ENCODE results near the gene LMAN1.

Gene LMAN1

DNA sequence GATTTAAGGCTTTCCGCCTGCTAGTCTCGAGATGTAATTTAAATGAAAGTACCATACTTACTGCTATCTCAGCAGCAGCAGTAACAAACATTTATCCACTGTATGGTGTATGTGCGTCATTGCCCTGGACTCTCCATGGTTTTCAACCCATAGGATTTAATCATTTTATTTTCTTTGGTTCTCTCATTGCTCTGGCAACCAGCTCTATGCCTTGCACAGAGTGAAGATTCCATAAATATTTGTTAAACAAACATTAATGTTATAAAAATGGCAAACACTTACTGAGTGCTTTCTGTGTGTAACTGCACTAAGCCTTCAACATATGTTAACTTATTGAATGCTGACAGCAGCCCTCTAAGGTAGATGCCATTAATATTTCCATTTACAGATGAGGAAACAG, 1.3 kb upstream of the LMAN1 start:
- no peak for DNase-seq (ENCODE audit: low read depth)

DNA sequence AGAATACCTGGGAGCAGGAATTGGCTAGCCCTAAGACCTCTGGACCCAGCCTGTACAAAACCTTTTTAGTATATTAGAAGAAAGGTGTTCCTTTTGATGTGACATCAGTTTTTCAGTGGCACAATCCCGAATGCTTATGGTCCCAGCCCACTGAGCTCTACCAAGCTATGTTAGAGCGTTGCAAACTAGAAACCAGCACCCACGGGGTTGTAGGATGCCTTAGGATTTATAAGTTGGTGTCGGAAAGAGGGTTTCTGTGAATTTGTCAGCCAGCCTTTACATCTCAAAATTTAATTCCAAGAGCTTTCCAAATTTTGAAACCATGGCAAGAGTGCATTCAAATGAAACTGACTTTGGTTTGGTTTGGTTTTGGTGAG, 499 bp upstream of the LMAN1 start:
- no peak for DNase-seq (ENCODE audit: low read depth)

DNA sequence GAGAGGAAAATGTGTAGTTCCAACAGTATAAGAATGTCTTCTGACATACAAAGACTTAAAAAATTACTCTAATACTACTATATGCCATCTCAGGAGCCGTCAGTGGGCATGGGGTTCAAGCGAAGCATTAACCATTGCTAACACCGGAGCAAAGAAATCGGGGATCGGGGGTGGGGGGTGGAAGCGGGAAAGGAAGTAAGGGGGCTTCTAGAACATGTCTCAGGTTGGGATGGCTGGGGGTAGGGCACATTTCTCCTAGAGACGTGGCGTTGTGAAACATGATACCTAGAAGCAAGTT, 702 bp downstream of the LMAN1 start:
- no peak for DNase-seq (ENCODE audit: low read depth)

DNA sequence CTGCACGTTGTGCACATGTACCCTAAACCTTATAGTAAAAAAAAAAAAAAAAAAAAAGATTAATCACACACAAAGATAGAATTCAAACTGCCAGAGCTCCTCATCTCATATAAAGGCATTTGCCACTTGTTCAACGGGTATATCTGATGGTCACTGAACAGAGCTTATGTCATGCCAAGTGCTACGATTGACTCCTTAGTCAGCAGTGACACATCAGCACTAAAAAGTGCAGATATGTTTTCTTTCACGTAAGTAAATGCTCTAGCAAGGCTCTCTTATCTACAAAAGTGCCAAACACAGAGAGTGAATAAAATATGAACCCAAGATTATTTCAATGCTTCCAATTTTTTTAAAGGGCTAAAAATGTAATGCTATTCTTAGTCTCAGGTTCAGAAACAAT, 1.1 kb downstream of the LMAN1 start:
- DNase-seq (ENCODE audit: low read depth), result peak; percentile 36

DNA sequence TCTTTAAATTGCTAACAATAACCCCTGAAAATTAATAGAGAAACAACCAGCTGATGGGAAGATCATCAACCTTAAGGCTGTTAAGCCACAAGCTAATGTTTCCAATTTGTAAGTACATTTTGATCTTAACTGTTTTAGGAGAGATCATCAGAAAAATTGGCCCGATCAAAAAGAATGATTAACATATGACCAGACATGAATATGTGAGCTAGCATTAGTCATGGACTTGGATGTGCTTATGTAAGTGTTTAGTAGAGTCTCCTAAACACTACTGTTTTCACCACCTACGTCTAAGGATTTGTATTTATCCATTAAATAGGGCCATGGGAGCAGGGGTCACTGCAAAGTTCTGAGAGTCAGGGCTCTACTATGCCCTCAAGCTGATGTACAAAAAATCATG, 4.3 kb downstream of the LMAN1 start:
- no peak for DNase-seq (ENCODE audit: low read depth)

DNA sequence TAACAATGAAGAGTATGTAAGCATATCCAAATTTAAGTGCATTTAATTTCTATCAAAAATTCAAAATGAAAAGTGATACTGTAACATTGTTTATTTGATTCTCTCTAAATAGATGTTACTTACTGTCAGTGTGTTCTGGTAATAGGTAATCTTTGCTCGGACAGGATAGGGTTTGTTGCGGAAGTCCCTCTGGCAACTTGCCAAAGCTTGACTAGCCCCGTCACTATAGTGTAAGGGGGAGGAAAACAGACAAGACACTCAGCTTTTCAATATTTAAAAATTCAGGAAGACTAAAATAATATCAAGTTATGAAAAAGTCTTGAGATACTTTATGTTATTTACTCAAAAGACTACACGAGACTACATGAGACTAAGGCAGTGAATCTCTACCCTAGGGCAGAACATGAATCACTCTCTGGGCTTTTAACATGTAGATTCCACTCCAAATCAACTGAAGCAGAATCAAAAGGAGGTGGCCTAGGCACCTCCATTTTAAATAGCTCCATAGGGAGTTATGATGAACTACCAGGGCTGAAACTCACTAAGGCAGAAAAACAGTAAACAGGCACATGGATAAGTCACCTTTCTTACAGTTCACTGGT, 5.9 kb downstream of the LMAN1 start:
- DNase-seq (ENCODE audit: low read depth), result no peak

DNA sequence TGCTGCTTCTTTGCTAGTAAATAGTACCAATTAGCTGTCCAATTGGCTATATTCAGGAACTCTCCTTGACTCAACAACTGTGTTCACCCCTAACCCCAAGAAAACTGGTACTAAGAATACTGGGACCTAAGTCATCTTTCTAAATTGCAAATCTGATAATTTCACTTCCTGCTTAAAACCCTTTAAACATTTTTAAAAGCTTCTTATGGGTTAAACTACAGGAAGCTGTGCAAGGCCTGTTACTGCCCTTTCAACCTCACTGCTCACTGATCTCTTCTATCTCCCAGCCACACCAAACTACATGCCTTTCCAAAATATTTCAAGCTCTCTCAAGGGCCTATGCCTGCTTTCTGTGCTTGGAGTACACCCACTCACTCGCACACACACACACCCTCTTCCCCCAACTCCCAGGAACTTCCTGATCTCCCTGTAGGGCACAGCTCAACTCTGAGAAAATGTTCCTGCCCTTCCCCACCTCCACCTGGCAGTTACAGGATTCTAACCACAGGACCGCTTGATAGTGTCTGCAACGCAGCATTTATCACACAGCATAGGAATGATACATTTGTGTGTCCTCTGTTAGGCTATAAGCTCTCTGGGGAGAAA, 6.7 kb downstream of the LMAN1 start:
- DNase-seq (ENCODE audit: low read depth), result no peak

DNA sequence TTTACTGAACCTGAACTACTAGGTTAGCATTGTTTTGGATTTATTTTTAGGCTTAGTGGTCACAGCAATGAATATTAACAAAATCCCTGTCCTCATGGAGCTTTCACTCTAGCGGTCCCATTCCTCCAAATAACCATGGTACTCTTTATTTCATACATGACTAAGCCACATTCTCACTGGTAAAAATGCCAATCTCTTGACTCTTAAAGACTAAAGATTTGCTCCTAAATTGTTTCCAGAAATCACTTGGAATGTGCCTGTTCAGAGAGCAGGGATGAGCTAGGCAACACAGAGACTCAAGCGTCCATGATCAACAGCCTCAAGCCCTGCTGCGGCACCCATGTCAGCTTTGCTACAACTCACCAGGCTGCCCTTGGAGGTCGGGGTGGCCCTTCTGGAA, 13.5 kb downstream of the LMAN1 start:
- DNase-seq (ENCODE audit: low read depth), result no peak

DNA sequence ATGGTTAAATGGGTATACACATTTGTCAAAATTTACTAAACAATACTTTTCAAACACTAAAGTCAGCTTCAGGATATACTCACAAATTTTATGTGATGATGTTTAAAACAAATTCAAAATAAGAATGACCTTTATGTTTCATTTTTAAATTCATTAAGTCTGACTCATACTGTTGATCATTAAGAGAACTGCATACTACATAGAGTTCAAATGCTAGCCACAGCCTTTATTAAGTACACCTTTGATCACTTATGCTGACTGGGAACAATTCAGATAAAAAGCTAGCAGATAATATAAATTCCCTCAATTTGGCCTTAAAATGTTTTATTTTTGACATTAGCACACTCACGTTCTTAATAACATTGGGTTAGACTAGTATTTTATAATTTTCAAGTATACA, 14.1 kb downstream of the LMAN1 start:
- no peak for DNase-seq (ENCODE audit: low read depth)

DNA sequence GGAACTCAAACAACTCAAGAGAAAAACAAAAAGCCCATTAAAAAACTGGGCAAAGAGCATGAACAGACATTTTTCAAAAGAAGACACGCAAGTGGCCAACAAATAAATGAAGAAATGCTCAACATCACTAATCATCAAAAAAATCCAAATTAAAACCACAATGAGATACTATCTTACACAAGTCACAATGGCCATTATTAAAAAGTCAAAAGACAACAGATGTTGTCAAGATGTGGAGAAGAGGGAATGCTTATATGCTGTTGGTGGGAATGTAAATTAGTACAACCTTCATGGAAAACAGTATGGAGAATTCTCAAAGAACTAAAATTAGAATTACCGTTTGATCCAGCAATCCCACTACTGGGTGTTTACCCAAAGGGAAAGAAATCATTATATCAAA, 15.1 kb downstream of the LMAN1 start:
- no peak for DNase-seq (ENCODE audit: low read depth)

DNA sequence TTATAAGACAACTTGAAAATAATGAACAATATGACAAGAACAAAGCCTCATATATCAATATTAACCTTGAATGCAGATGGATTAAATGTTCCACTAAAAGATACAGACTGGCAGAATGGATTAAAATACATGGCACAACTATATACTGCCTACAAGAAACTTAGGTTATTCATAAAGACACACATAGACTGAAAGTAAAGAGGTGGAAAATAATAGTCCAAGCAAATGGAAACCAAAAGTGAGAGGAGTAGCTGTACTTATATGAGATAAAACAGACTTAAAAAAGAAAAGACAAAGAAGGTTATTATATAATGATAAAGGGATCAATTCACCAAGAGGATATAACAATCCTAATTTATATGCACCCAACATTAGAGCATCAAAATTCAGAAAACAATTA, 18.2 kb downstream of the LMAN1 start:
- DNase-seq (ENCODE audit: low read depth), result no peak

DNA sequence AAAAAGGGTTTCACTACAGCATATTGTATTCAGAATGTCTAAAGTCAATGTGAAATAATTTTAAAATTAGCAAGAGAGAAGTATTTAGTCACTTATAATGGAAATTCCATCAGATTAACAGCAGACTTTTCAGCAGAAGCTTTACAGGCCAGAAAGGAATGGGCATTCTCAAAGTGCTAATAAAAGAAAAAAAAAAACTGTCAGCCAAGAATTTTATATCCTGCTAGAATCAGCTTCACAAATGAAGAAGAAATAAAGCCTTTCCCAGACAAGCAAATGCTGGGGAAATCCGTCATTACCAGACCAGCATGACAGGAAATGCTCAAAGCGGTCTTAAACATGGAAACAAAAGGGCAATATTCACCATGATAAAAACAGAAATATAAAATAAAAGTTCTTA, 18.8 kb downstream of the LMAN1 start:
- no peak for DNase-seq (ENCODE audit: low read depth)

DNA sequence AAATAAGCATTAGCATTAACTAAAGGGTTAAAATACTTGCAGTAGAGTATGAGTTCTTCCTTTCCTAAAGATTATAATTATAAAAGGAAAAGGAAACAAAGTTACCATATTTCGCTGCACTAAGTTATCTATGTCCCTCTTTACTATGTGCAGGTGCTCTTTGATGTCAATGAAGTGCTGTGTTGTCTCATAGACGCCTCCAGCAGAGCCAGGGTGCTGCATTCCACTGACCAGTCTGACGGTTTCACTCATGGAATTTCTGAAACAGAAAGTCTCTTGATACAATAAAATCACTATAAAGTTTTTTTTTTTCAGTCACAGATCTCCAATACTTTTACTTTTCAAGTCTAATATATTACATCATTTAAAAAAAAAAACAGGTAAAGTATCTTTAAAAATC, 26.1 kb downstream of the LMAN1 start:
- no peak for DNase-seq (ENCODE audit: low read depth)

DNA sequence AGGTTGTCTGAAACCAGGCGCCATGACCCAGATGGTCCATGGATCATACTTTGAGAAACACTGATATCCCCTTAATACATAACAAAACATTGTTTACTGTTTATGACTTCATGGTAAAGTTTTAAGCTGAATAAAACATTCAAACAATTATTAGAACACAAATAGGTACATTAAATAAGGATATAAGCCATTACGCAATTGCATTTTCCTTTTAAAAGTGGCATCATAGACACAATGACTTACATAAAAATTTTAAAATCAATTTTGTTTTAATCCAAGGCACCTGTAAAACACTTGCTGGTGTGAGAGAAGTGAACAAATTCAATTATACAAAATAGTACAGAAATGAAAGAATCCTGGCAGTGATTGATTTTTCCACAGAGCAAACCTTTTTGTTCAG, 30.4 kb downstream of the LMAN1 start:
- DNase-seq (ENCODE audit: low read depth), result no peak

DNA sequence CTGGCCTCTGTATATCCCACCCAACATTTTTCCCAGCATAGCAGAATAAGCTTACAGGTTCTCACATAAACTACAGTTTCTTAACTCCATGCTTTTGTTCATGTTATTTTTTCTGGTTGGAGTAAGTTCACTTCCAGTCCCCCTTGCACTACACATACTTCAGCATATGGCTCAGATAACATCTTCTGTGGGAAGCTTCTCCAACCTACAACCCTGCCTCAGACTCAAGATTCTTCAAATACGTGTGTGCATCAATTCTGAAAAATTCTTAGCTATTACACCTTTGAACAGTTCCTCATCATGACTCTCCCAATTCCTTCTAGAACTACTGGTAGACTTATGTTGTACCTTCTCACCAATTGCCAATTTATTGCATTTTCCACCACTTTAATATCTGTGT, 33.1 kb downstream of the LMAN1 start:
- DNase-seq (ENCODE audit: low read depth), result no peak

DNA sequence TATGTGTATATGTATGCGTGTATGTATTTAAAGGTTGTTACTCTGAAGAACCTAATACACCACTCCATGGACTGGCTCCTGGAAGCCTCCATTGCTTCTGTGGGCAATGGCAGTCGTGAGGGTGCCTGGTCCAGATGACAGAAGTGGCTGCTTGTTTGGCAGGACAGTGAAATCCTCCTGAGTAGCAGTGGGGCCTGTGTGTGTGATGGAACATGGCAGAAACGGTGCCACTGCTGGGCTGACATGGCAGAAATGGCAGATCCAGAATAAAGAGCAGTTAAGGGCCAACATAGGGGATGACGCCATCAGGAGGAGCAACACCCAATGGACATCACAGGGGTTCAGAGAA, 34.5 kb downstream of the LMAN1 start:
- no peak for DNase-seq (ENCODE audit: low read depth)

DNA sequence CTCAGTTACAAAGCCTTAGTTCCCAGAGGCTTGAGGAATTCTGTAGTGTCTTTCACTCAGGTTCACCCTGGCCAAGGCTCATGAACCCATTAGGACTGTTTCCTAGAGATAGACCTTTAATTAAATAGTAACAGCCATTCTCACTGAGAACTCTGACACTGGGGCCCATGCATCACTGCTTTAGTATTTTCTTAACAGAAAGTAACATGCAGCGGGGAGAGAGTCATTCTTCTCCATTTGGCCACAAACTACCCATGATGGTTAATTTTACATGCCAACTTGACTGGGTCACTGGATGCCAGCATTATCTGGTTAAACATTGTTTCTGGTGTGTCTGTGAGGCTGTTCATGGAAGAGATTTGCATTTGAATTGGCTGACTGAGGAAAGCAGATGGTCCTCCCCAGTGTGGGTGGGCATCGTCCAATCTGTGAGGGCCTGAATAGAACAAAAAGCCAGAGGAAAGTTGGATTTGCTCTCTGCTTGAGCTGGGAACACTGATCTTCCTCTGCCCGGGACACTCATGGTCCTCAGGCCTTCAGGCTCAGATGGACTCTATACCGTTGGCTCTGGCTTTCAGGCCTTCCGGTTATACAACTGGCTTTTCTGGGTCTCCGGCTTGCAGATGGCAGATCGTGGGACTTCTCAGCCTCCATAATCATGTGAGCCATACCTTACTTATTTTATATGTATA, 35.0 kb downstream of the LMAN1 start:
- no peak for DNase-seq (ENCODE audit: low read depth)

DNA sequence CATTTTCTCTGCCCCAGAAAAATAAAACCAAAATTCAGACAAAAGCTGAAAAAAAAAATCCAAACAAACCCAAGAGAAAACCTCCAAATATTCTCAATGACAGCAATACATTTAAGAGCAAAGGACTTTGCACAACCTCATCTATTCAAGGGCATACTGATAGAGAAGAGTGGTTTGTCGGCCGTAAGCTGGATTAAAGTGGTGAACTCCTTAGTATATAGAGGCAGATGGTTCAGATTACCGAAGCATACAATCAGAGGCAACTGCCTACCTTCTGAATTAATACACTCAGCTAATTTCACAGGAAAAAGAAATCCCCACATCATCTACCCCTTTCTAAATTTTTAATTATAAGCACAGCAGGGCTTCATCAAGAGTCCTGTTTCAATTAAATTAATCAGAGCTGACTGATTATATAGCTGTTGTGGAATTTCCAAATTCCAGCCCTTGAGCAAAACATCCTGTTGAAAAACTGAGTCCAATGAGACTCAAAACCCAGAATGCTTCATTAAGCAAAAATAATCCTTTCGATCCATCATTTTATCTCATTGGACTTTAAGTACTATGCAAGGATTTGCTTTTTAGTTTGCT, 40.5 kb downstream of the LMAN1 start, which contains the start of gene CPLX4:
CPLX4 (minus strand) TSS at position 190 of the 591 bp plus-strand sequence; CDS start at position 3, 187 bp downstream.
- DNase-seq (ENCODE audit: low read depth), result no peak

DNA sequence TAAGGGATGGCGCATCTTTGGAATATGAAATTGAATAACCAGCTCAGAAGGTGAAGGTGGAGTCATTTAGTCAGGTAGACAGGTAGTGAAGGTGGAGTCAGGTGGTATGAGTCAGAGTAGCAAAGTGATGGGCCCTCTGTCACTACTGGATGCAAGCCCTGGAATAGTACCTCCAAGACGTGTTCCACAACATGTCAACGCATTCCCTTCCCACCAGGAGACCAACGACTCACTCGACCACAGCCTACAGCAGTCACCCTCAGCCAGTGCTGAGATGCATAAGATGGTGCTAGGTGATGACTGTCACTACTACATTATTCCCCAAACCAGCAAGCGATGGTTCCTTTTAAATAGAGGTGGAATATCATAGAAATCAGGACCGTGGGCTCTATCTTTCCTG, 47.4 kb downstream of the LMAN1 start:
- no peak for DNase-seq (ENCODE audit: low read depth)

DNA sequence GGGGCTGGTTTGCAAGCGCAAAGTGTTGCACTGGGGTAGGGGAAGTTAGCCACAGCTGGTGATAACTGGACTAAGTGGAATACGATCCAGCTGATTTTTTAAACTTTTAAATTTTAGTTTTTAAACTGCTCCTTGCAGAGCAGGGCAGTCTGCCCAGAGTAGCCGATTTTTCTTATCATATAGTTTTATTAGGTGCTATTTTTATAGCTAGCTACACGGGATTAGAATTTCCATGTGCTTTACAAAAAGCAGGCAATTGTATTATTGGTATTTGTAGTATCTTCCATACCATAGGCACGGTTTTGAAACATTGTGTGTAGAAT, 50.2 kb downstream of the LMAN1 start:
- no peak for DNase-seq (ENCODE audit: low read depth)

DNA sequence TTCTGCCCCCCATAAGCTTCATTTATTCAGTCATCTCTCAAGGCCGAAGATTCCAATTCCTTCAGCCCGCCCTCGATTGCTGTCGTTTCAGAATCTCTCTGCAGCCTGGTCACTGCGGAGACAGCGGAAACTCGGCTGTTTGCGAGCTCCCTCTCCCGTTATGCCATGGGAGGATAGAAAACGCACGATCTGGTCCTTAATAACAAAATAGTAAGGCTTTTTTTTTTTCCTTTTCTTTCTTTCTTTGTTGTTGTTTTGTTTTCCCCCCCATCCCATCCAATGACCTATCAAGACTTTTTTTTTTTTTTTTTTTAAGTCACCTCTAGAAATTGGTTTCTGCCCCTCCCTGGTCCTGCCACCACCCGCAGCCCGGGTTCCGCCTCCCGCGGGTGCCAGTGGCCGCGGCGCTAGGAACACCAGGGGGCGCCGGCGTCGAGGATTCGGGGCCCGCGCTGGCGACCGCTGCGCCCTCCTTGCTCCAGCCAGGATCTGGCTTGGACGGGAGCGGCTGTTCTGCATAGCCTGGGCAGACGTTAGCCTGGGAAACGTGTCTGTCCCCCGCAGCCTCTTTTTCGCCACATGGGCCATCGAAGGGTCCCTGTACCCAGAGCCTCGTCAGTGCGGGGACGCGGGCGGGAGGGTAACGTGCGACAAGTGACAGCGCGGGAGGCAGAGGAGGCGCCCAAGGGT, 50.7 kb downstream of the LMAN1 start:
- DNase-seq (ENCODE audit: low read depth), result peak; percentile 17

DNA sequence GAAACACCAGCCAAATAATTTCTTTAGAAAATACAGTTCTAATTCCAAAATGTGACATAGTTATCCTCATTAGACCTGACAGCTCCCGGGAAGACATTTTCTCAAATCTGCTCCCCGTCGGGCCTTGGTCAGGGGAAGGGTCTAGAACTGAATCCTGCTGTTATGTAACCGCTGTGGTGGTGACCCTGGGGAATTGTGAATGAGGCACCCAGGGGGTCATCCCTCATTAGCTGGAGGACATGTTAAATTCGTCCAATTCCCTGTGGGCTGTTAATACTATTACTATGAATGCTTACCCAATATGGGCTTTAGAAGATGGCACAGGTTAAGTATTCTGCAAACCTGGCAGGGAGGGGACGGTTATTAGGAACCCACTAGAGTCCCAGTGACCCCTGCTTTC, 52.4 kb downstream of the LMAN1 start:
- DNase-seq (ENCODE audit: low read depth), result no peak

DNA sequence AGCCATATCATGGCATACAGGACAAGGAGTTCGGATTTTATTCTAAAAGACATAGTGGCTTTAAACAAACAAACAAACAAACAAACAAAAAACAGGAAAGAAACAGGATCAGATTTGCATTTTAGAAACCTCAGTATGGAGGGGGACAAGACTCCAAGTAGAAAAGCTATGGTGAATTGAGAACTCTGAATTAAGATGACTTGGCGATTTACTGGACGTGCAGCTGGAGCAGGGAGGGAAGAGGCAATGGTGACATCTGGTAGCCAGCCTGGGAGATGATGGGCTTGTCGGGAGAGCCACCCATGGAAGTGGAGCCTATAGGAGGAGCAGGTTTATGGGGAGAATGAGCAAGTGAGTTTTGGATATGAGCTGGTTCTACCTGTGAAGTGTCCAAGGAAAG, 53.8 kb downstream of the LMAN1 start:
- no peak for DNase-seq (ENCODE audit: low read depth)
